NB4 (cell line): ENCODE results near the gene TBC1D21.

ENCODE experiments used
- CTCF ChIP-seq: IDR thresholded peaks from one replicate; pipeline ENCODE4 v1.5.1; 2012; ENCODE audit warnings: low read depth, low read length
- MYC ChIP-seq: IDR thresholded peaks from 2 replicates; pipeline ENCODE4 v1.6.1; 2011; ENCODE audit warnings: low read depth, low read length
- POLR2A ChIP-seq: IDR thresholded peaks from 2 replicates; pipeline ENCODE4 v1.6.1; 2011; ENCODE audit warnings: mild to moderate bottlenecking; ENCODE audit not compliant: insufficient read length; ENCODE audit errors: extremely low read depth

- TF ChIP-seq CTCF = no peak
- no peak for TF ChIP-seq POLR2A
- no peak for TF ChIP-seq MYC
Measured at GRCh38 chr15:73885954-73886700, 12.8 kb downstream of the TBC1D21 start.
